ENCODE measurements around the gene SLFN12L. TPM values are rescaled to one million over a fixed set of nuclear protein-coding genes. Genes with fewer than 3 reads are reported as not detected.
"Not testable (repeated sequence)": the region's sequence is repeated elsewhere in the genome, so short reads cannot be mapped to it uniquely, and the experiment has no call there.

SLFN12L gene
- total and polyA plus RNA-seq, 2 donors (not counting 1 experiment from before 2014, with no cell fraction given) = 0.43 to 3.8 TPM

DNA sequence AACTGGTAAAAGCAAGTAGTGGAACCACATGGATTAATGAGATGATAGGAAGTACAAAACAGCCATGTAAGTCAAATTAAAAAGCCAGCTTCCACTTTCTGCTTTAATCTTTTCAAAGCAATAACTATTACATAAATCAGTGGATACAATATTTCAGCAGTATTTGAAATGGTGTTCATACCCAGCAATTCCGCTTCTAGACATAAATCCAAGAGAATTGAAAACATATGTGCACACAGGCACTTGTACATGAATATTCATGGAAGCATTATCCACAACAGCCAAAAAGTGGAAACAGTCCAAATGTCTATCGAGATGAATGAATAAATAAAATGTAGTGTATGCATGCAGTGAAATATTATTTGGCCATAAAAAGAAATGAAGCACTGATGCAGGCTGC lies 27.4 kb downstream of the SLFN12L start:
- 100% methylated on average over 1 of the region's 2 CpGs for WGBS (ENCODE audit: insufficient coverage)
- no peaks in the 10 kb centered on the region for H3K4me1 Mint-ChIP-seq
- H3K4me1 ChIP-seq (ENCODE audit: control insufficient read depth in 2 of 2, insufficient read depth in 2 of 2, low read length in 2 of 2) = no peaks in the 10 kb centered on the region
- no peak for DNase-seq
- TF ChIP-seq, protein P1, sequence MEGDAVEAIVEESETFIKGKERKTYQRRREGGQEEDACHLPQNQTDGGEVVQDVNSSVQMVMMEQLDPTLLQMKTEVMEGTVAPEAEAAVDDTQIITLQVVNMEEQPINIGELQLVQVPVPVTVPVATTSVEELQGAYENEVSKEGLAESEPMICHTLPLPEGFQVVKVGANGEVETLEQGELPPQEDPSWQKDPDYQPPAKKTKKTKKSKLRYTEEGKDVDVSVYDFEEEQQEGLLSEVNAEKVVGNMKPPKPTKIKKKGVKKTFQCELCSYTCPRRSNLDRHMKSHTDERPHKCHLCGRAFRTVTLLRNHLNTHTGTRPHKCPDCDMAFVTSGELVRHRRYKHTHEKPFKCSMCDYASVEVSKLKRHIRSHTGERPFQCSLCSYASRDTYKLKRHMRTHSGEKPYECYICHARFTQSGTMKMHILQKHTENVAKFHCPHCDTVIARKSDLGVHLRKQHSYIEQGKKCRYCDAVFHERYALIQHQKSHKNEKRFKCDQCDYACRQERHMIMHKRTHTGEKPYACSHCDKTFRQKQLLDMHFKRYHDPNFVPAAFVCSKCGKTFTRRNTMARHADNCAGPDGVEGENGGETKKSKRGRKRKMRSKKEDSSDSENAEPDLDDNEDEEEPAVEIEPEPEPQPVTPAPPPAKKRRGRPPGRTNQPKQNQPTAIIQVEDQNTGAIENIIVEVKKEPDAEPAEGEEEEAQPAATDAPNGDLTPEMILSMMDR (IDR thresholded peaks at IDR 0.05) = no peak
- intact Hi-C loops (cut with micrococcal nuclease) = no loop called here
- H3K4me3 Mint-ChIP-seq = no peak overlapping the region
- peaks cover 8% of the 10 kb centered on the region for H3K9me3 Mint-ChIP-seq (ENCODE audit: insufficient read depth)
- H3K36me3 ChIP-seq (replicated peaks in 1 of 2; ENCODE audit: control extremely low read depth in 1 of 2, control insufficient read depth in 1 of 2, extremely low read depth in 1 of 2, insufficient read depth in 2 of 2, low read length in 1 of 2) = no peaks in the 10 kb centered on the region
- ChIA-PET CTCF (no interaction called here), POLR2A (interaction anchor here (0.7 kb wide), 1 partner anchor 68 kb away, joined by 4 read pairs; the partner anchor contains the start of gene PEX12)
- H2AFZ ChIP-seq (ENCODE audit: insufficient read depth, low read depth, low read length, poor library complexity, severe bottlenecking) = no peak overlapping the region
- ATAC-seq (ENCODE audit: low read depth) = no peak
- no peaks in the 10 kb centered on the region for H3K79me2 ChIP-seq (ENCODE audit: control insufficient read depth, insufficient read depth, low read length)
- H3K27me3 Mint-ChIP-seq = peaks cover 39% of the 10 kb centered on the region
- H3K27me3 ChIP-seq (replicated peaks in 1 of 4; ENCODE audit: control extremely low read depth in 1 of 4, control insufficient read depth in 3 of 4, insufficient read depth in 4 of 4, low read length in 3 of 4) = no peaks in the 10 kb centered on the region
- H3K4me2 ChIP-seq (replicated peaks; ENCODE audit: low read depth, low read length, poor library complexity, severe bottlenecking) = no peak overlapping the region
- no peak overlapping the region for H3K27ac Mint-ChIP-seq
- peaks cover 0 to 10% (median 8%) of the 10 kb centered on the region in 3 donors for H3K9me3 ChIP-seq (ENCODE audit: control extremely low read depth in 1 of 3, control insufficient read depth in 2 of 3, insufficient read depth in 1 of 3, low read length in 2 of 3)
- no peak overlapping the region for H3K27ac ChIP-seq (ENCODE audit: low read length in 2 of 2)
- H3K4me3 ChIP-seq (ENCODE audit: control extremely low read depth in 1 of 5, extremely low read depth in 1 of 5, insufficient read depth in 1 of 5, low read depth in 2 of 5, low read length in 4 of 5) = no peak overlapping the region
- H4K20me1 ChIP-seq (ENCODE audit: control insufficient read depth, insufficient read depth, low read length, poor library complexity, severe bottlenecking) = no peaks in the 10 kb centered on the region
- H3K9ac ChIP-seq (ENCODE audit: low read length) = no peak overlapping the region

DNA sequence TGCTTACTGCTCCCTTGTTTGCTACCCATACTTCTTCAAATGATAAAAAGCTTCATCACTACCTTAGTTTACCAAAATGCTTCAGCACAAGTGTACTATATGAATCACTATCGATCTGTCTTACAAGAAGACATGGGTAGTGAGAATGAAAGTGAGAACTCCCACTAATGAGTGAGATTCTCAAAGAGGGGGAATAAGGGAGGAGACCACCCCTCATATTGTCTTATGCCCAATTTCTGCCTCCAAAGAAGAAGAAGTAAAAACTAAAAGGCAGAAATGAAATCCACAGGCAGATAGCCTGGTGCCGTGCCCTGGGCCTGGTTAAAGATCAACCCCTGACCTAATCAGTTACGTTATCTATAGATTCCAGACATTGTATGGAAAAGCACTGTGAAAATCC lies 29.8 kb downstream of the SLFN12L start:
- H3K27ac ChIP-seq (ENCODE audit: low read length in 2 of 2); H2AFZ ChIP-seq (ENCODE audit: insufficient read depth, low read depth, low read length, poor library complexity, severe bottlenecking); H3K4me2 ChIP-seq (replicated peaks; ENCODE audit: low read depth, low read length, poor library complexity, severe bottlenecking); H3K4me1 Mint-ChIP-seq; H3K9ac ChIP-seq (ENCODE audit: low read length); H3K4me1 ChIP-seq (ENCODE audit: control insufficient read depth in 2 of 2, insufficient read depth in 2 of 2, low read length in 2 of 2); H3K4me3 ChIP-seq (ENCODE audit: control extremely low read depth in 1 of 5, extremely low read depth in 1 of 5, insufficient read depth in 1 of 5, low read depth in 2 of 5, low read length in 4 of 5); ATAC-seq (ENCODE audit: low read depth); DNase-seq; H4K20me1 ChIP-seq (ENCODE audit: control insufficient read depth, insufficient read depth, low read length, poor library complexity, severe bottlenecking); H3K9me3 ChIP-seq (ENCODE audit: control extremely low read depth in 1 of 3, control insufficient read depth in 2 of 3, insufficient read depth in 1 of 3, low read length in 2 of 3); CTCF ChIA-PET; H3K36me3 ChIP-seq (replicated peaks in 1 of 2; ENCODE audit: control extremely low read depth in 1 of 2, control insufficient read depth in 1 of 2, extremely low read depth in 1 of 2, insufficient read depth in 2 of 2, low read length in 1 of 2); H3K79me2 ChIP-seq (ENCODE audit: control insufficient read depth, insufficient read depth, low read length); H3K4me3 Mint-ChIP-seq; H3K9me3 Mint-ChIP-seq (ENCODE audit: insufficient read depth); POLR2A ChIA-PET; intact Hi-C loops (cut with micrococcal nuclease); H3K27me3 ChIP-seq (replicated peaks in 1 of 4; ENCODE audit: control extremely low read depth in 1 of 4, control insufficient read depth in 3 of 4, insufficient read depth in 4 of 4, low read length in 3 of 4); H3K27ac Mint-ChIP-seq: not testable (repeated sequence)
- peaks cover 27% of the 10 kb centered on the region for H3K27me3 Mint-ChIP-seq
- WGBS (ENCODE audit: insufficient coverage) = 97% methylated on average over 2 of the region's 3 CpGs

Measured in B cell (primary cell).